Endothelial cell of umbilical vein (primary cell): ENCODE measurements around the gene SLC6A7. TPM values are rescaled to one million over a fixed set of nuclear protein-coding genes. Genes with fewer than 3 reads are reported as not detected.

Experiments
- BruUV-seq: library from RNA; stranded (reverse); fragments of 400-500 nt; replicated peaks from 2 replicates; lab custom pipeline; 2021; lab: Mats Ljungman, UMichigan
- CTCF ChIA-PET: fragments of 300-600, 350-600 bp; sonication (Branson Sonifier 250); formaldehyde crosslinking; loops from one replicate; lab custom pipeline; 2021; ENCODE audit warnings: antibody characterized with exemption, inconsistent platforms; lab: Charles Lee
- POLR2A ChIA-PET: fragments of 300-600, 350-600 bp; sonication (Branson Sonifier 250); formaldehyde crosslinking; loops from one replicate; lab custom pipeline; 2021; ENCODE audit warnings: antibody characterized with exemption, inconsistent platforms; lab: Charles Lee
- DNase-seq: peaks from one replicate; pipeline ENCODE4 v3.0.0-alpha.2; 2011; ENCODE audit warnings: low read depth, low spot score
- FAIRE-seq: peaks from 2 replicates; lab custom pipeline; 2011; peaks lifted over from hg19 to GRCh38; lab: Jason Lieb, UNC
- H2AFZ ChIP-seq: 2 replicates; pipeline ENCODE4 v1.6.0; 2012; ENCODE audit warnings: low read depth, low read length, control low read depth, inconsistent platforms
- H3K27ac ChIP-seq: 2 replicates; pipeline ENCODE4 v1.5.1; 2011; ENCODE audit warnings: low read depth, mild to moderate bottlenecking, control low read depth, low read length, moderate library complexity; ENCODE audit not compliant: insufficient read depth
- H3K27me3 ChIP-seq, 2 experiments: 2 replicates each; pipeline versions ENCODE4 v1.6.0 to v1.6.1; 2011; ENCODE audit warnings: low read length in 2 of 2, mixed read lengths in 1 of 2; ENCODE audit not compliant: control insufficient read depth in 2 of 2, insufficient read depth in 2 of 2
- H3K36me3 ChIP-seq, 2 experiments: 2 replicates in 1 of 2; 3 replicates in 1 of 2; pipeline ENCODE4 v1.5.1; 2011; ENCODE audit warnings: low read length in 2 of 2, mild to moderate bottlenecking in 1 of 2, moderate library complexity in 1 of 2; ENCODE audit not compliant: control insufficient read depth in 2 of 2, insufficient read depth in 2 of 2; ENCODE audit errors: extremely low read depth in 1 of 2
- H3K4me1 ChIP-seq: 3 replicates; pipeline ENCODE4 v1.5.1; 2011; ENCODE audit warnings: mild to moderate bottlenecking, low read length; ENCODE audit not compliant: control insufficient read depth, insufficient read depth; ENCODE audit errors: extremely low read depth
- H3K4me2 ChIP-seq: 2 replicates; pipeline ENCODE4 v1.6.1; 2011; ENCODE audit warnings: low read length, control low read depth, mixed read lengths; ENCODE audit not compliant: insufficient read depth
- H3K4me3 ChIP-seq, 3 experiments: fragments of 200-600 bp in 1 of 3; sonication (generic), shearing (Covaris generic) in 1 of 3; replicated peaks in 1 of 3; 2 replicates each; pipeline ENCODE4 v1.5.1; 2011 to 2016; ENCODE audit warnings: control low read depth in 3 of 3, low read length in 3 of 3, mild to moderate bottlenecking in 2 of 3, inconsistent platforms in 1 of 3, low read depth in 1 of 3, moderate library complexity in 1 of 3; ENCODE audit not compliant: insufficient read depth in 1 of 3
- H3K79me2 ChIP-seq: 2 replicates; pipeline ENCODE4 v1.6.0; 2012; ENCODE audit warnings: low read length, inconsistent platforms; ENCODE audit not compliant: control insufficient read depth, insufficient read depth
- H3K9ac ChIP-seq: replicated peaks from 2 replicates; pipeline ENCODE3; 2011; ENCODE audit warnings: low read length, control low read depth; ENCODE audit not compliant: insufficient read depth; ENCODE audit errors: extremely low read depth
- H3K9me1 ChIP-seq: replicated peaks from 3 replicates; pipeline ENCODE4 v1.6.0; 2011; ENCODE audit warnings: mild to moderate bottlenecking, low read length; ENCODE audit not compliant: control insufficient read depth, insufficient read depth; ENCODE audit errors: extremely low read depth
- H3K9me3 ChIP-seq: replicated peaks from 2 replicates; pipeline ENCODE4 v1.5.1; 2012; ENCODE audit warnings: low read length, inconsistent platforms; ENCODE audit not compliant: control insufficient read depth, insufficient read depth
- H4K20me1 ChIP-seq: replicated peaks from 2 replicates; pipeline ENCODE3; 2011; ENCODE audit warnings: mild to moderate bottlenecking, low read length; ENCODE audit not compliant: control insufficient read depth, insufficient read depth; ENCODE audit errors: extremely low read depth
- CTCF ChIP-seq, 2 donors: IDR thresholded peaks; 1 replicate in 1 of 2; 2 replicates in 1 of 2; pipeline ENCODE4 v1.5.1; 2011; ENCODE audit warnings: low read length in 2 of 2, mild to moderate bottlenecking in 2 of 2, moderate library complexity in 2 of 2, control low read depth in 1 of 2, inconsistent platforms in 1 of 2, low read depth in 1 of 2; ENCODE audit not compliant: insufficient read depth in 1 of 2; ENCODE audit errors: extremely low read depth in 1 of 2
- FOS ChIP-seq: IDR thresholded peaks from 2 replicates; pipeline ENCODE4 v1.6.1; 2011; ENCODE audit warnings: mild to moderate bottlenecking, low read length, moderate library complexity, borderline replicate concordance; ENCODE audit not compliant: insufficient read depth
- GATA2 ChIP-seq: IDR thresholded peaks from 2 replicates; pipeline ENCODE4 v1.7.0; 2011; ENCODE audit warnings: low read depth, mild to moderate bottlenecking, moderate library complexity, mixed read lengths, low read length; ENCODE audit not compliant: insufficient read length, insufficient read depth
- JUN ChIP-seq: IDR thresholded peaks from 2 replicates; pipeline ENCODE4 v1.6.1; 2011; ENCODE audit warnings: borderline replicate concordance, low read depth; ENCODE audit not compliant: insufficient read length, insufficient read depth
- MAX ChIP-seq: IDR thresholded peaks from 2 replicates; pipeline ENCODE4 v1.6.1; 2011; ENCODE audit not compliant: insufficient read depth, insufficient read length
- MYC ChIP-seq: IDR thresholded peaks from one replicate; pipeline ENCODE4 v1.6.1; 2011; ENCODE audit warnings: mild to moderate bottlenecking, low read depth, low read length
- POLR2A ChIP-seq: IDR thresholded peaks from 2 replicates; pipeline ENCODE4 v1.6.1; 2012; ENCODE audit warnings: low read depth, mild to moderate bottlenecking, control low read depth, low read length
- POLR2AphosphoS5 ChIP-seq: IDR thresholded peaks from 2 replicates; pipeline ENCODE4 v1.6.1; 2012; ENCODE audit warnings: low read depth, mild to moderate bottlenecking, control low read depth, low read length, moderate library complexity; ENCODE audit not compliant: insufficient read depth
- dilution Hi-C: fragments of 300-500 bp; cut with MboI; formaldehyde crosslinking; loops from one replicate; pipeline ENCODE4 v1.15.0; 2019; ENCODE audit warnings: low sequenced_read_pairs; ENCODE audit not compliant: extremely low pct_ligation_motif_present
- intact Hi-C: fragments of 100-400 bp; cut with micrococcal nuclease; formaldehyde crosslinking; loops from one replicate; pipeline ENCODE4 v1.10.0; 2022
- polyA plus RNA-seq, 4 experiments: library from polyadenylated mRNA; depleted of rRNA in 3 of 4; stranded (reverse) in 3 of 4; unstranded in 1 of 4; fragments of >200 nt; gene quantifications; 2 replicates each; pipeline versions ENCODE4 v1.2.1 to v1.2.3, GENCODE V29; 2011 to 2012; ENCODE audit warnings: missing spikeins in 1 of 4
- total RNA-seq: library from RNA; stranded (reverse); gene quantifications from 2 replicates; pipeline ENCODE4 v1.2.3, GENCODE V29; 2021

Gene SLC6A7
- total and polyA plus RNA-seq, 2 donors (not counting 3 experiments of a cell fraction or from before 2014, with no cell fraction given), result not detected

GRCh38 chr5:150236981-150237754, 47.3 kb downstream of the SLC6A7 start:
- TF ChIP-seq POLR2A (no peak), GATA2 (no peak), MYC (no peak), JUN (no peak), CTCF (IDR thresholded peaks at IDR 0.05; ENCODE audit: extremely low read depth in 1 of 2, insufficient read depth in 1 of 2, low read depth in 1 of 2, low read length in 2 of 2) (no peak), FOS (no peak), POLR2AphosphoS5 (no peak), MAX (no peak)
- Histone ChIP-seq H4K20me1 (no peaks in the 10 kb centered on the region), H3K4me2 (no peak overlapping the region), H3K27me3 (peaks cover 0 to 5% of the 10 kb centered on the region in 2 experiments), H2AFZ (no peak overlapping the region), H3K27ac (no peak overlapping the region), H3K9me1 (peaks cover 2% of the 10 kb centered on the region), H3K9ac (no peak overlapping the region), H3K4me3 (no peak overlapping the region), H3K4me1 (no peaks in the 10 kb centered on the region), H3K79me2 (no peaks in the 10 kb centered on the region), H3K9me3 (no peaks in the 10 kb centered on the region), H3K36me3 (no peaks in the 10 kb centered on the region)
- CTCF ChIA-PET, result interaction anchor here (1.0 to 1.2 kb wide), 3 partner anchors 15 to 88 kb away, joined by 3 read pairs; no protein-coding TSS in a partner anchor
- dilution Hi-C loops, result no loop called here
- intact Hi-C loops, result no loop called here
- FAIRE-seq (no peak), DNase-seq (no peak)
- POLR2A ChIA-PET, result no interaction called here
- BruUV-seq, result no TSS peak
